HG02973 (cell line): ENCODE data around the gene CDKN1A.

Experiments used
- ATAC-seq: cut with Tn5 transposase; IDR thresholded peaks from one replicate; pipeline ENCODE4 v1.9.1; 2021; ENCODE audit warnings: moderate library complexity; ENCODE audit not compliant: unreplicated experiment

CDKN1A gene

DNA sequence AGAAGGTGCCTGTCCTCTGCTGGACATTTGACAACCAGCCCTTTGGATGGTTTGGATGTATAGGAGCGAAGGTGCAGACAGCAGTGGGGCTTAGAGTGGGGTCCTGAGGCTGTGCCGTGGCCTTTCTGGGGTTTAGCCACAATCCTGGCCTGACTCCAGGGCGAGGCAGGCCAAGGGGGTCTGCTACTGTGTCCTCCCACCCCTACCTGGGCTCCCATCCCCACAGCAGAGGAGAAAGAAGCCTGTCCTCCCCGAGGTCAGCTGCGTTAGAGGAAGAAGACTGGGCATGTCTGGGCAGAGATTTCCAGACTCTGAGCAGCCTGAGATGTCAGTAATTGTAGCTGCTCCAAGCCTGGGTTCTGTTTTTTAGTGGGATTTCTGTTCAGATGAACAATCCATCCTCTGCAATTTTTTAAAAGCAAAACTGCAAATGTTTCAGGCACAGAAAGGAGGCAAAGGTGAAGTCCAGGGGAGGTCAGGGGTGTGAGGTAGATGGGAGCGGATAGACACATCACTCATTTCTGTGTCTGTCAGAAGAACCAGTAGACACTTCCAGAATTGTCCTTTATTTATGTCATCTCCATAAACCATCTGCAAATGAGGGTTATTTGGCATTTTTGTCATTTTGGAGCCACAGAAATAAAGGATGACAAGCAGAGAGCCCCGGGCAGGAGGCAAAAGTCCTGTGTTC is 1.3 kb upstream of the CDKN1A start:
- no peak for ATAC-seq

DNA sequence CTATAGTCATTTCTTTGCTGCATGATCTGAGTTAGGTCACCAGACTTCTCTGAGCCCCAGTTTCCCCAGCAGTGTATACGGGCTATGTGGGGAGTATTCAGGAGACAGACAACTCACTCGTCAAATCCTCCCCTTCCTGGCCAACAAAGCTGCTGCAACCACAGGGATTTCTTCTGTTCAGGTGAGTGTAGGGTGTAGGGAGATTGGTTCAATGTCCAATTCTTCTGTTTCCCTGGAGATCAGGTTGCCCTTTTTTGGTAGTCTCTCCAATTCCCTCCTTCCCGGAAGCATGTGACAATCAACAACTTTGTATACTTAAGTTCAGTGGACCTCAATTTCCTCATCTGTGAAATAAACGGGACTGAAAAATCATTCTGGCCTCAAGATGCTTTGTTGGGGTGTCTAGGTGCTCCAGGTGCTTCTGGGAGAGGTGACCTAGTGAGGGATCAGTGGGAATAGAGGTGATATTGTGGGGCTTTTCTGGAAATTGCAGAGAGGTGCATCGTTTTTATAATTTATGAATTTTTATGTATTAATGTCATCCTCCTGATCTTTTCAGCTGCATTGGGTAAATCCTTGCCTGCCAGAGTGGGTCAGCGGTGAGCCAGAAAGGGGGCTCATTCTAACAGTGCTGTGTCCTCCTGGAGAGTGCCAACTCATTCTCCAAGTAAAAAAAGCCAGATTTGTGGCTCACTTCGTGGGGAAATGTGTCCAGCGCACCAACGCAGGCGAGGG is 594 bp upstream of the CDKN1A start:
- ATAC-seq = no peak

DNA sequence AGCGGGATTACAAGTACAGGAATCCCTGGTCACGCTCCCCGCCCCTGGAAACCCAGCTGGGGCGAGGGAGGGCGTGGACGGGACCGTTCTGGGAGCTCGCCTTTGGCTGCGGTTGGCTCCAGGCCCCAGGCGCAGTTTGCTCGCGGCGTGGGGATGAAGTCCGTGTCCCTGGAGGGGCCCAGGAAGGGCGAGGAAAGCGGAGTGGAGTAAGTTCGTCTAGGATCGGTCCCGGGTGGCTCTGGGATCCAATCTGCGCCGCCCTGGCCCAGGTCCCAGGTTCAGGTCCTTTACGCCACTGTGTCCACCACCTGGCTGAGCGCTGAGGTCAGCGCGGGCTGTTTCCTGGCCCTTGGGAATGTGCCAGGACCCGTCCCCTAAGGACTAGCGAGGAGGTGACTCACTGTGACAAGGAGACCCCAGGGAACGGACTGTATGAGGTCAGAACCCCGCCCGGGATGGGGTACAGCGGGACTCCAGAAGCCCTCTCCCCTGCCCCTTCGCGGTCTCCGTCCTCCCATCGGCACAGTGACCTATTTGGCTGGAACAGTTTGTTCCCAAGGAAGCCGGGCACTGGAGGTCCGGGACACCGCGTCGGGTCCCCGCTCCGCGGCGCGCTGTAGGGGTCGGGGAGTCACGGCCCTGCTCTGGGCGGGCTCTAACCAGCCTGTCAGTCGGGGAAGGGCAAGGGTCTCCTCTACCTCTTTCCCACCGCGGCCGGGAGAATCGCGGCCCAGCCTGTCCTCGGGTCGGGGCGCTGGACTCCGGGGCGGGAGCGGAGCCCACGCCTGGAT is 724 bp downstream of the CDKN1A start:
- no peak for ATAC-seq

DNA sequence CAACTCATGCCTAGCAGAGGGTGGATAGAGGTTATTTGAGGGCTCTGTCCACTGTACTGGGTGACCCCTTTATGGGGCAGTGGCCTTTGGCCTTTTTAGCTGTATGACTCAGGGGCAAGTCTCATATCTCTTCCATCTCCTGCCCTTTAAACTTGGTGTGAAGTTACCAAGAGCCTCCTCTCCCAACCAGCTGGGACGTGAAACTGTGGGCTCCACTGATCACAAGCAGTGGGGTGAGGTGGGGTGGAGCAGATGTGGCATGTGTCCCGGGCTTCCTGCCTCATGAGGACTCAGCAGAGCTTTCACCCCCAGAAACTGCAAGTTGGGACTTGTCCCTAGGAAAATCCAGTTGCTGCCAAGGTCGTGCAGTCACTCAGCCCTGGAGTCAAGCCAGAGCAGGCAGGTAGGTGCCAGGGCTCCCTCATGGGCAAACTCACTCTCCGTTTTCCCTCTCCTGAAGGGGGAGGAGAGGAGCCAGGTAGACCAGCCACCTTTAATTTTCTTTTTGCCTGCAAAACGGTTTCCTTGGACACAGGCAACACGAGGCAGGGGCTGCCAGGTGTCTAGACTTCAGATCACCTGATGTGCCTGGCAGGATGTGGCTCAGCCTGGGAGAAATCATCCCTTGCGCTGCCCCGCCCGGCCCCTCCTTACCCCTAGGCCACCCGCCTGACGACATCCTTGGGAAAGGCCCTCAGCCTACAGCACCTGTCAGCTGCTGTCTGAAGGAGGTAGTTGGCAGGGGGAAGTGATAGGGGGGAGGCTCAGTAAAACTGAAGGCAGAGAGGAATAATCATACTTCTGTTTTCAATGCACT is 4.0 kb downstream of the CDKN1A start:
- peak; percentile 28 for ATAC-seq

DNA sequence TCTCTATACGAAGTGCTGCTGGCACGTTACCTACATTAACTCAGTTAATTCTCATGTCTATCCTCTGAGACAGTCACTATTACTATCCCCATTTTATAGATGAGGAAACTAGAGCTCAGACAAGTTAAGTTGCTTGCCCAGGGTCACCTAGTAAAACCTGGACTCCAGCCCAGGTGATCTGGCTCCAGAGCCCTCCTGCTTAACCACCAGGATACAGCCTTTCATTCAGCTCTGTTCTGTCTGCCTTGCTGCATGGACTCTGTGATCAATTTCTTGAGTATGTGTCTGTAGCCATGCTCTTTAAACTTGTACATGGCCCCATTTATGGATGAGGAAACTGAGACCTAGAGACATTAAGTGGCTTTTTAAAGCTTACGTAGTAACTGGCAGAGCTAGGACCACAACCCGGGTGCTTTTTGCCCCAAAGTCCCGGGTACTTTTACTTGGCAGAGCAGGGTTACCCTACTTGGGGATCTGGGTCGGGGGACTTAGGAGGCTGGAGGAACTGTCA is 4.7 kb downstream of the CDKN1A start:
- ATAC-seq = no peak

DNA sequence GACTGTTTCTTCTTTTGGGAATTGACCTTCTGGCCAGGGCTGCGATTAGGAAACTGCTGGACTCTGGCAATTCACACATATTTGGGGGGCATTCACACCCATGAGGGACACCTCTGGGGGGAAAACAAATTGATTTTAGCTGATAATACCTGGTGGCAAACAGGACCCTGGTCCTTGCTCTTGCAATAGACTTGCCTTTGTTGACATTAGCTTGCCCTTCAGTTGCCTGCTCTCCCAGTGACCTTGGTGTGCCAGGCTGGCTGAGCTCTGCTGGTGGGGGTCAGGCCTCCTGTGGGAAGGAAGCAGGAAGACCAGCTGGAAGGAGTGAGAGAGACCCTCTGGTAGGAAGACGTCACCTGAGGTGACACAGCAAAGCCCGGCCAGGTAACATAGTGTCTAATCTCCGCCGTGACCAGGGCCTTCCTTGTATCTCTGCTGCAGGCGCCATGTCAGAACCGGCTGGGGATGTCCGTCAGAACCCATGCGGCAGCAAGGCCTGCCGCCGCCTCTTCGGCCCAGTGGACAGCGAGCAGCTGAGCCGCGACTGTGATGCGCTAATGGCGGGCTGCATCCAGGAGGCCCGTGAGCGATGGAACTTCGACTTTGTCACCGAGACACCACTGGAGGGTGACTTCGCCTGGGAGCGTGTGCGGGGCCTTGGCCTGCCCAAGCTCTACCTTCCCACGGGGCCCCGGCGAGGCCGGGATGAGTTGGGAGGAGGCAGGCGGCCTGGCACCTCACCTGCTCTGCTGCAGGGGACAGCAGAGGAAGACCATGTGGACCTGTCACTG is 5.3 kb downstream of the CDKN1A start:
- no peak for ATAC-seq

DNA sequence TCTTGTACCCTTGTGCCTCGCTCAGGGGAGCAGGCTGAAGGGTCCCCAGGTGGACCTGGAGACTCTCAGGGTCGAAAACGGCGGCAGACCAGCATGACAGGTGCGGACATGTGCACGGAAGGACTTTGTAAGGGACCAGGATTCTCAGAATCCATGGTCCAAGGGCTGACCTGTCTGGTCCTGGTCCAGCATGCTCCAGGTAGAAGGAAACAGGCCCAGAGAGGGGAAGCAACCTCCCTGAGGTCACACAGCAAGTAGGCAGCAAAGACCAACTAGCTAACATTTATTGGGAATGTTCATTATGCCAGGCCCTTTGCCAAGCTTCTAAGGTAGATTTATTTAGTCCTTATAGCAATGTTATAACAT is 5.9 kb downstream of the CDKN1A start:
- ATAC-seq = no peak

DNA sequence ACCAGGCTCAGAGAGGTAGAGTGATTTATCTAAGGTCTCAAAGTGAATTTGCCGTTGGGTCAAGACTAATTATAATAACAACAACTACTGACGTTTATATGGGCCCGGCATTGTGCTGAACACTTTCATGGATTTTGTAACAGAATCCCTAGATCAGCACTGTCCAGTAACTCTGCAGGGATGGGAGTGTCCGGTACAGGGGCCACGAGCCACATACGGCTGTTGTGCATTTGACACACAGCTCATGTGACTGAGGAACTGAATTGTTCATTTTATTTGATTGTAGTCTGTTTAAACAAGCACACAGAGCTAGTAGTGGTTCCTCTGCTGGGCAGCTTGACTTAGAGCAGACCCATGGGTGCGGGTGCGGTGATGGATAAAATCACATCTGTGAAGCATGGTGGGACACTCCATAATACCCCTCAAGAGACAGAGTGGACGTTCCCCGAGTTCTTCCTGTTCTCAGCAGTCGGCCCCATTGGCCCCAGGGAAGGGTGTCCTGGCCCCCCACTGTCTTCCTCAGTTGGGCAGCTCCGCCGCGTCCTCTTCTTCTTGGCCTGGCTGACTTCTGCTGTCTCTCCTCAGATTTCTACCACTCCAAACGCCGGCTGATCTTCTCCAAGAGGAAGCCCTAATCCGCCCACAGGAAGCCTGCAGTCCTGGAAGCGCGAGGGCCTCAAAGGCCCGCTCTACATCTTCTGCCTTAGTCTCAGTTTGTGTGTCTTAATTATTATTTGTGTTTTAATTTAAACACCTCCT is 6.8 kb downstream of the CDKN1A start:
- ATAC-seq = no peak

DNA sequence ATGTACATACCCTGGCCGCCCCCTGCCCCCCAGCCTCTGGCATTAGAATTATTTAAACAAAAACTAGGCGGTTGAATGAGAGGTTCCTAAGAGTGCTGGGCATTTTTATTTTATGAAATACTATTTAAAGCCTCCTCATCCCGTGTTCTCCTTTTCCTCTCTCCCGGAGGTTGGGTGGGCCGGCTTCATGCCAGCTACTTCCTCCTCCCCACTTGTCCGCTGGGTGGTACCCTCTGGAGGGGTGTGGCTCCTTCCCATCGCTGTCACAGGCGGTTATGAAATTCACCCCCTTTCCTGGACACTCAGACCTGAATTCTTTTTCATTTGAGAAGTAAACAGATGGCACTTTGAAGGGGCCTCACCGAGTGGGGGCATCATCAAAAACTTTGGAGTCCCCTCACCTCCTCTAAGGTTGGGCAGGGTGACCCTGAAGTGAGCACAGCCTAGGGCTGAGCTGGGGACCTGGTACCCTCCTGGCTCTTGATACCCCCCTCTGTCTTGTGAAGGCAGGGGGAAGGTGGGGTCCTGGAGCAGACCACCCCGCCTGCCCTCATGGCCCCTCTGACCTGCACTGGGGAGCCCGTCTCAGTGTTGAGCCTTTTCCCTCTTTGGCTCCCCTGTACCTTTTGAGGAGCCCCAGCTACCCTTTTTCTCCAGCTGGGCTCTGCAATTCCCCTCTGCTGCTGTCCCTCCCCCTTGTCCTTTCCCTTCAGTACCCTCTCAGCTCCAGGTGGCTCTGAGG is 7.6 kb downstream of the CDKN1A start:
- ATAC-seq = no peak

DNA sequence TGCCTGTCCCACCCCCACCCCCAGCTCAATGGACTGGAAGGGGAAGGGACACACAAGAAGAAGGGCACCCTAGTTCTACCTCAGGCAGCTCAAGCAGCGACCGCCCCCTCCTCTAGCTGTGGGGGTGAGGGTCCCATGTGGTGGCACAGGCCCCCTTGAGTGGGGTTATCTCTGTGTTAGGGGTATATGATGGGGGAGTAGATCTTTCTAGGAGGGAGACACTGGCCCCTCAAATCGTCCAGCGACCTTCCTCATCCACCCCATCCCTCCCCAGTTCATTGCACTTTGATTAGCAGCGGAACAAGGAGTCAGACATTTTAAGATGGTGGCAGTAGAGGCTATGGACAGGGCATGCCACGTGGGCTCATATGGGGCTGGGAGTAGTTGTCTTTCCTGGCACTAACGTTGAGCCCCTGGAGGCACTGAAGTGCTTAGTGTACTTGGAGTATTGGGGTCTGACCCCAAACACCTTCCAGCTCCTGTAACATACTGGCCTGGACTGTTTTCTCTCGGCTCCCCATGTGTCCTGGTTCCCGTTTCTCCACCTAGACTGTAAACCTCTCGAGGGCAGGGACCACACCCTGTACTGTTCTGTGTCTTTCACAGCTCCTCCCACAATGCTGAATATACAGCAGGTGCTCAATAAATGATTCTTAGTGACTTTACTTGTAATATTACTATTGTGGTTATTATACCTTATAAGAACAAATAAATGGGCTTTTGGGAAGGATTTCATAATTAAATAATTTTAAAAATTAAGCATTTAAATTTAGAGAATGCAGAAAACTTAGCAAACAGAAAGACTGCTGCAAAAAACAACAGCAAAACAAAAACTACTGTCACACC is 8.4 kb downstream of the CDKN1A start:
- ATAC-seq = no peak

DNA sequence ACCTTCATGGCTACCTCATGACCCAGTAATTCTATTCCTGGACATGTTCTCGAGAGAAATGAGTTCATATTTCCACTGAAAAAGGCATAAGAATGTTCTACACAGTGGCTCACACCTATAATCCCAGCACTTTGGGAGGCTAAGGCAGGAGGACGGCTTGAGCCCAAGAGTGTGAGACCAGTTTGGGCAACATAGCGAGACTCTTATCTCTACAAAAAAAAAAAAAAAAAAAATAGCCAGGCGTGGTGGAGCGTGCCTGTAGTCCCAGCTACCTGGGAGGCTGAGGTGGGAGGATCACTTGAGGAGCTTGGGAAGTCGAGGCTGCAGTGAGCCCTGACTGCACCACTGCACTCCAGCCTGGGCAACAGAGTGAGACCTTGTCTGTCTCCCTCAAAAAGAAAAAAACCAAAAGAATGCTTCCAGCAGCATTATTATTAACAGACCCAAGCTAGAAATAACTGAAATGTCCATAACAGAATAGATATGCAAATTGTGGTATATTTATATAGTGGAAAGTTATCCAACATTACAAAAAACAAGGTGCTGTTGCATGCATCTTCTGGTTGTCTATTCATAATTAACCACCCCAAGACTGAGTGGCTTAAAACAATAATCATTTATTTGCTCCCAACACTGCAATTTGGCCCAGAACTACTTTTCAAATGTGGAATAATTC is 9.7 kb downstream of the CDKN1A start:
- no peak for ATAC-seq

DNA sequence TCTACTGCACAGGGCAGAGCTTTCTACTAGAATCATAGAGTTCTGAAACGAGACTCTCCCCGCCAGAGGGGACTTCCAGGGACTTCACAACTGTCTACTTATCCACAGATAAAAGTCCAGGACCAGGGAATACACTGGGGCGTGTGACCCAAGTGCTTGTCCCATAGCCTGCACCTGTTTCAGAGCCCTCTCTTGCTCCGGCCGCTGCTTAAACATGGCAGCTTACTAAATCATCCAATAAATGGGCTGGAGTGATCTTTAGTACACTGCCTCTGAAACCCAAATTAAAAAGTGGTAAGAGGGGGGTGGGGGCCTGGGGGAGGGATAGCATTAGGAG is 10.2 kb downstream of the CDKN1A start:
- no peak for ATAC-seq

DNA sequence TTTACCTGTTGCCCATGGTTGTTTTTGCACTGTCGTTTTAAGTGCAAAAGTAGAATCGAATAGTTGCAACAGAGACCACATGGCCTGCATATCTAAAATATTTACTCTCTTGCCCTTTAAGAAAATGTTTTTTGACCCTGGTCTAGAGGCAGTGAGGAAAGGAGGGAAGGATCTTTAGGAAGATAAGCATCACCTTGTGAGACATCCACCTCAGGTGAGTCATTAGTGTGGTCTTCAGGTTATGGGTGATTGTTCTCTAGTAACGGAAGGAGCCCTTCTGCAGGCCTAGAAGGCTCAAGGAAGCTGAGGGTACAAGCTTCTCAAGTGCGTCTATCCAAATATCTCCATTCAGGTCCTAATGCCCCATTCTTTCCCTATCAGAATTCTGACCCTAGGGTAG is 12.5 kb downstream of the CDKN1A start:
- ATAC-seq = no peak

DNA sequence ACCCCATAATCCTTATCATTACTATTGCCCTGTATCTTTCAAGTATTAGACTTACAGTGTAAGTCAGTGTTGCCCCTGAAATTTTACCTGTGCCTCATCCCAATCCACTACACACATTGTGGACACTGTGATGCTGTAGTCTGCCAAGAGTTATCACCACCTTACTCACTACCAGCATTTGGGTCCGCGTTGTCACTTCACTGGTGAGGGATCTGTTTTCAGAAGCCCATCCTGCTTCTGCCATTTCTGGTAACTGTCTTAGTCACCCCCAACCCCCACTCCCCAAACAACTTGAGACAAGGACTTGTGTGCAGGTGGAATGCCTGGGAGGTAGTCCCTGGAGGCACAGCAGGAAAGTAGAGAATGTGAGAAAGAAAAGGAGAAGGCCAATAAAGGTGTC is 13.1 kb downstream of the CDKN1A start:
- no peak for ATAC-seq

DNA sequence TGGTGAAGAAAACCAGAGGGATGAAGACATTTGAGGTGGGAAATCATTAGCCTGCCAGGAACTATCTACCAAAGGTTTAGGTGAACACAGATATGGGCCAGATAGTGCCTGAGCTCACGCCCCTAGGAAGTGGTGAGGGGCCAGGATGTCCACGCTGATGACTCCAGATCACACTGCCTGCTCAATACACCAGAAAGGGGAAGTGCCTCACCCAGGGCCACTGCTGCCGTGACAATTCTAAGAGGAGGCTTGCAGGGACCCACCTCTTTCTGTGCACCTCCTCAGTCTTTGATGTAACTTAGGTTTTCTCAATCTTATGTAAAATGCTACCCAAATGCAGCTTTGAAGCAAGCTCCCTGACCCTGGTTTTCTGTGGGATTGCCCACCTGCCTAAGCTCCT is 13.7 kb downstream of the CDKN1A start:
- no peak for ATAC-seq

DNA sequence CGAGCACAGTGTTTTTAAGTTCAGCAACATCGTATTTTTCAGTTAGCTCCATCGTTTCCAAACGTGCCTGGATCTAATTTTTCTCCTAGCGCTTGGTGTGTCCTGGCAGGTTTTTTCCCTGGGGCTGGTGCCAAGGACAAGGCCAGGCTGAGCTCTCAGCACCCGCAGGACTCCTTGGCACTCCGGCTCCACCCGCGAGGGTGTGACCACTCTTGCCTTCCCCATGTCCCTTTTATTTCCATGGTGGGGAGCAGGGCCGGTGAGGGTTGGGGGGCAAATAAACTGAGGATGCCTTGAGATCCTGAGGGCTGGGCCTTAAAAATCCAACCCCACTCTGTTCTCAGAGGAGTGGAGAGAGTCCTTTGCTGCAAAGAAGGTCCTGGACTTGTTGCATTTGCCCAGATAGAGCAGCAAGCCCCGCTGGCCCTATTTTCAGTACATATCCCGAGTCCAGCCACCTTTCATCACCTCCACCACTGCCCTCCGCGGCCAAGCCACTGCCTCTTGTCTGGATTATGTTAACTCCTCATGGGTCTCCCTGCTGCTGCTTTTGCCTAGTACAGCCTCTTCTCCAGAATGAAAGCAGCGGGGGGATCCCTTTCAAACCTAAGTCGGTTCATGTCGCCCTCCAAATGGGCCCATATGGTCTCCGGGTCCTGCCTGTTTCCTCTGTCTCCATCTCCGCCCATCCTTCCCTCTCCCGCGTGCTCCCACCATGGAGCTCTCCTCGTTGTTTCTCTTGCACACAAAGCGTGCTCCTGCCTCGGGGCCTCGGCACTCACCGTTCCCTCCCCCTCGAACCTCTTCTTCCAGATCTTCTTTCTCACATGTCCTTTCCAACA is 14.6 kb downstream of the CDKN1A start:
- no peak for ATAC-seq

DNA sequence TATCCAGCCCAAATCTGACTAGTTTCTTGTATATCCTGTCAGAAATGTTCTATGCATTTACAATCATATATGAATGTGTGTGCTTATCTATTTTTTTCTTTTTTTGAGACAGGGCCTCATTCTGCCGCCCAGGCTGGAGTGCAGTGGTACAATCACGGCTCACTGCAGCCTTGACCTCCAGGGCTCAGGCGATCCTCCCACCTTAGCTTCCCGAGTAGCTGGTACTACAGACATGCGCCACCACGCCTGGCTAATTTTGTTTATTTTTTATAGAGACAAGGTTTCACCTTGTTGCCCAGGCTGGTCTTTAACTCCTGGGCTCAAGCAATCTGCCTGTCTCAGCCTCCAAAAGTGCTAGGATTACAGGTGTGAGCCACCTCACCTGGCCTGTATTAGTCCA is 16.1 kb downstream of the CDKN1A start:
- ATAC-seq = no peak
